HG02759 (cell line): ENCODE results near the gene PARD6A.

Experiments used
- ATAC-seq: cut with Tn5 transposase; IDR thresholded peaks from one replicate; pipeline ENCODE4 v1.9.1; 2021; ENCODE audit warnings: mild to moderate bottlenecking, moderate library complexity; ENCODE audit not compliant: unreplicated experiment

The PARD6A gene

DNA sequence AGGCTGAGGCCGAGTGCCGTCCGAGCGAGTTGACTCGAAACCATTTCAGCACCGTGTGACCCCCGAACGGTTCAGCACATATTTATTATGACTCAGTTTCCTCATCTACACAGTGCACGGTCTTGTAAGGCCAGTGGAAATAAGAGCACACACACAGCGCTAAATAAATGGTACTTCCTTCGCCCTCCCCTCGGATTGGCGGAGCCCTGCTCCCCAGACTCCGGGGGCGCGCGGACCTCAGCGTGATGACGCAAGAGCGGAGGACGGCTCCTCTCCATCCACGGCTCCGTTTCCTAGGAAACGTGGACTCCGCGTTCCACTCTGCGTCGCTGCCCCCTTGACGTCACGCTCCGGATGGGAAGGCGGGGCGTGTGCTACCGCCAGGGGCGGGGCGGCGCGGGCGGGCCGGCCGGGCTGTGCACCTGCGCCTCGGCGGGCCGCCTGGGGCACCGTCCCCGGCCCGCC, at the start of gene PARD6A:
Gene PARD6A, plus strand, starts transcription at position 397 of the 465 bp plus-strand sequence. CDS start 79 bp downstream, outside the sequence.
- ATAC-seq: peak; percentile 77

- ATAC-seq: no peak
Observed at GRCh38 chr16:67613808-67614207, 47.0 kb upstream of the PARD6A start.

GRCh38 chr16:67628216-67628615, 32.5 kb upstream of the PARD6A start:
- ATAC-seq: no peak

DNA sequence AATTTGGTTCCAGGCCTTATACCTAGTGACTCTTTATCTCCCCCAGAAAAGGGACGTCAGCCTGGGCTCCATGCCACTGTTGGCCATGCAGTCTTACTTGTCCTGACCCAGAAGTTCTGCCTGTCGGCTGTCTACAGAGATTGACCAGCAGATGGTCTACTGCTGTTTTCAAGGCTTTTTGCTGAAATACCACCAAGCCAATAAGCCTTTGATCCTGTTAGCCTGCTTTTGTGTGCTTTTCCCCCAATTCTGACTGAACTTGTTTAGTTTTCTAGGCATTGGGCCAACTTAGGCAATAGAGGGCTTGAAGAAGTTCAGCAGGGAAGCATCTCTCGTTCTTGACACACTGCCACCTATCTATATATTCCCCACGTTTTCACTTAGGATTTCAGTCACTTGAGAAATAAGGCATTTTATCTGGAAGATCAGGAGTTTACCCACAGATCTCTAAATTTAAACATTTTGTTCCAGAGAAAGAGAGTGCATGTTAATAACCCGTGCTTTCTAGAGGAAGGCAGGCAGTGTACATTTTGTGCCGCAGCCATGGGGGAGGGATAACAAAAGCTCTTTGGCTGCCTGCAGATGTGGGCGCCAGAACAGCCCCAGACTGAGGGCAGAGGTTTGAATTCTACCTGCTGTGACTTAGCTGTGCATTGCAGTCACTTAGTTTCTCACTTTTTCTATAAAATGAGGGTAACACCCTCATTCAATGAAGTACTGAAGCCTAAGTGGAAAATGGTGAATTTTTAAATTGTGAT, 28.2 kb upstream of the PARD6A start:
- ATAC-seq: no peak

DNA sequence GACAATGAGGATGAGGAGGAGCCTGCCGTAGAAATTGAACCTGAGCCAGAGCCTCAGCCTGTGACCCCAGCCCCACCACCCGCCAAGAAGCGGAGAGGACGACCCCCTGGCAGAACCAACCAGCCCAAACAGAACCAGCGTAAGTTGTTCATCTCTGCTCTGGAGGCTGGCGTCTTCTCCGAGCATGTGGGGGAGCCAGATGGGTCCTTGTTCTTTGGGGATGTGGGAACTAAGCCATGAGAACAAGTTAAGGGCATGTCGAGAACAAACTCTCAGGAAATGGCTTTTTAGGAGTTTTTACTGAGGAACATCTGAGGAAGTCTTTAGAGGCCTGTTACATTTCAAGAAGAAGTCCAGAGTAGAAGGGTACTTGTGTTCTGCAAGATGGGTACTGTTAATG, 24.0 kb upstream of the PARD6A start:
- ATAC-seq: no peak

GRCh38 chr16:67637625-67638024, 23.1 kb upstream of the PARD6A start:
- no peak for ATAC-seq

DNA sequence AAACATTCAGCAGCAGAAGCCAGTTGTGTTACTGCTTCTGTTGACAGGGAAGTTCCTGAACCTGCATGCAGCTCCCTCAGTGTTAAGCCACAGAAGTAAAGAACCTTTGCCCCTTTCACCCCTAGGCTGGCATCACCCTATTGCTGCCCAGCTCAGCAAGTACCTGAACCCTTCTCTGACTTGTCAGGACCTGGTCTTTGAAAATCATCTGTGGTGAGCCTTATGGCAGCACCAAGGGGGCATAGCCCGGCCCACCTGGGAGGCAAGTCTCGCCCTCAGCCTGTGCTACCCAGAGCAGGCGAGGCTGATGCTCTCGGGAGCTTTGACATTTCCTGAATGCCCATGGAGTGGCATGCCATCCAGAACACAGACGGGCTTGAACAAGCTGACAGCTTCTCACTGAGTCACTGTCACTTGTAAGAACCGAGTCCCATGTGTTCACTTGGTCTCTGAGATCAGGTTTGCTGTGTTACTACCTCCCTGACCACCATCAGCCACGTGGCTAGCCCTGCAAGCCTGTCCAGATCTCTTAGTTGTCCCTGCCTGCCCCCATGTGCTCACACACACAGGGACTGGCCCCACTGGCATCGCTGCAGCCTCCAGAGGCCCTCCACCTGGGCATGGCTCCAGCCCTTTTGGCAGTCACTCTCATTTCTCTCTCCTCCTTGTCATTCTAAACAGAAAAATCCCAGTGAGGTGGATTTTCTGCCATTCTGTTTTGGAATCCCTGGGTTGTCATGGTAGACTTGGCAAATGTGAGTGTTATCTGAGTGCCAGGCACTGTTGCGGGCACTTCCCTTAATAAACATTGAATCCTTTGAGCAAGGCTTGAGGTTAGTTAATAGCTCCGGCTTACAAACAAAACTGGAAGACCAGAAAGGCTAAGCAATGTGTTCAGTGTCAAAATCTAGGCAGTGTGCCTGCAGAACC, 18.7 kb upstream of the PARD6A start:
- no peak for ATAC-seq

GRCh38 chr16:67644038-67644437, 16.7 kb upstream of the PARD6A start:
- no peak for ATAC-seq

- no peak for ATAC-seq
Observed at GRCh38 chr16:67645397-67646121, 15.2 kb upstream of the PARD6A start.

DNA sequence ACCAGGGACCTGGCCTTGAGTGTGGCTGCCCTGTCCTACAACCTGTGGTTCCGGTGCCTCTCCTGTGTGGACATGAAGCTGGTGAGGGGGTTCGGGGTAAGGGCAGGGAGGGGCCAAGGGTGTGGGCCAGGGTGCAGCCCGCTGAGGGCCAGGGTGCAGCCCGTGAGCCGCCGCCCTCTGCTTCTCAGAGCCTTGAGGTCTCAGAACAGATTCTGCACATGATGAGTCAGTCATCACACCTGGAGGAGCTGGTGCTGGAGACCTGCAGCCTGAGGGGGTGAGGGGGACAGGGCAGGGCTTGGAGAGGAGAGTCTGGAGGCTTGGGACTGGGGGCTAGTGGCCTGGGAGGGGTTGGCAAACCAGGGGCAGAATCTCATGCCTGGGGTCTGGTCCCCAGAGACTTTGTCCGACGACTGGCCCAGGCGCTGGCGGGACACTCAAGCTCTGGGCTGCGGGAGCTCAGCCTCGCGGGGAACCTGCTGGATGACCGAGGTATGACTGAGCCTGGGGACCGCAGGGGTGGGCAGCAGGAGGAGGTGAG, 13.6 kb upstream of the PARD6A start:
- ATAC-seq: no peak

DNA sequence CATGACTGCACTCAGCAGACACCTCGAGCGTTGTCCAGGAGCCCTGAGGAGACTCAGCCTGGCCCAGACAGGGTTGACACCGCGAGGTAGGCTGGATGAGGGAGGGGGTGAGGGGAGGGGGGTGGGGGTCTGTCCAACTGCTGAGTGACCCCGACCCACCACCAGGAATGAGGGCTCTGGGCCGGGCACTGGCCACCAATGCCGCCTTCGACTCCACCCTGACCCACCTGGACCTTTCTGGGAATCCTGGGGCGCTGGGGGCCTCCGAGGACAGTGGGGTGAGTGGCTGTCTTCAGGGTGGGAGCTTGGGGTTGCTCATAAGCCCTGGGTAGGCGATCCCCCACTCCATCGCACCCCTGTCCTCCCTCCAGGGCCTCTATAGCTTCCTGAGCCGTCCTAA, 13.1 kb upstream of the PARD6A start:
- no peak for ATAC-seq

DNA sequence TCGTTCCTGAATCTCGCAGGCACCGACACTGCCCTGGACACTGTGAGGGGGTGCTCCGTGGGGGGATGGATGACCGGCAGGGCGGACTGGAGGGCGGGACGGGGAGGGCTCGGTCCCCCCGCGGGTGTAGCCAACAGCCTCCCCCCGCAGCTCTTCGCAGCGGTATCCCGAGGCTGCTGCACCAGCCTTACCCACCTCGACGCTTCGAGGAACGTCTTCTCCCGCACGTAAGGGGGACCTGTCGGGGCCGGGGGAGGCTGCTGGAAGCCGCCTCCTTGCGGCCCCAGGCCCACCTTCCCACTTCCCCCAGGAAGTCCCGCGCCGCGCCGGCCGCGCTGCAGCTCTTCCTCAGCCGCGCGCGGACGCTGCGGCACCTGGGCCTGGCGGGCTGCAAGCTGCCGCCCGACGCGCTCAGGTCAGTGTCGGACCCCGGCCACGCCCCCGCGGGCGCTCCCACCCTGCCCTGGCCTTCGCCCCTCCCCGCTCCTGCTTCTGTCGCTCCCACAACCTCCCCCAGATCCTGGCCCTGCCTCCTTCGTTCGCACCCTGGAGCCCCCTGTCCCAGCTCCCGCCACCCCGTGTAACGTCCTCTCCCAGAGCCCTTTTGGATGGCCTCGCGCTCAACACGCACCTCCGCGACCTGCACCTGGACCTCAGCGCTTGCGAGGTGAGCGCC, 12.5 kb upstream of the PARD6A start:
- no peak for ATAC-seq

DNA sequence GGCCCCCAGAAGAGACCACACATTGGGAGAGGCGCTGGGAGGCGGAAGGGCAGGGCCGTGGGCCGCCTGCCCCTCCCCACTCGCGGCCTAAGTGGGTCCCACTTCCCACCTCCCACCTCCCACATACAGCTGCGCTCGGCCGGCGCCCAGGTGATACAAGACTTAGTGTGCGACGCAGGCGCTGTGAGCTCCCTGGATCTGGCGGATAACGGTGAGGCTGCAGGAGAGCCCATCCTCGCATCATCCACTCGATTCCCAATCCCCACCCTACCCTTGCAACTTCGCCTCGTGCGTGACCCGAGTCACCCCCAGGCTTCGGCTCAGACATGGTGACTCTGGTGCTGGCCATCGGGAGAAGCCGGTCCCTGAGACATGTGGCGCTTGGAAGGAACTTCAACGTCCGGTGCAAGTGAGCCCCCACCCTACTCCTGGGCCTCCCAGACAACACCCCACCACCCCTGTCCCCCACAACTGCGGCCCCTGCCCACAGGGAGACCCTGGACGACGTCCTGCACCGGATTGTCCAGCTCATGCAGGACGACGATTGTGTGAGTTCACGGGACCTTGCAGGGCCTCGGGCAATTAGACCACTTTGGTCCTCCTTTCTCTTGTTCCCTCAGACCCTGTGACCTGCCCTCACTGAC, 11.9 kb upstream of the PARD6A start:
- ATAC-seq: no peak

GRCh38 chr16:67649494-67649931, 11.2 kb upstream of the PARD6A start:
- ATAC-seq: no peak

GRCh38 chr16:67650023-67650422, 10.7 kb upstream of the PARD6A start:
- no peak for ATAC-seq

DNA sequence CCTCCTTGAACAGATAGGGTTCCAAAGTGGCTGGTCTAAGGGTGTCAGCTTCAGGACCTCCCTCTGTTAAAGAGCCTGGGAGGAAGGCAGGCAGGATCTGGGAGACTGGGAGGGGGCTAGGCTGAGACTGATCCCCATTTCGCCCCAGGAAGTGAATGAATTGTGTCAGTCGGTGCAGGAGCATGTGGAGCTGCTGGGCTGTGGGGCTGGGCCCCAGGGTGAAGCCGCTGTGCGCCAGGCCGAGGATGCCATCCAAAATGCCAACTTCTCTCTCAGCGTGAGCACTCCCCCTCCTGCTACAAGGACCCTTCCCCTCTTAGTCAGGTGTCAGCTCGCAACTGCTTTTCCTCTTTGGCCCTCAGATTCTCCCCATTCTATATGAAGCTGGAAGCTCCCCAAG, 9.7 kb upstream of the PARD6A start:
- ATAC-seq: no peak

GRCh38 chr16:67651847-67652246, 8.9 kb upstream of the PARD6A start:
- ATAC-seq: no peak

GRCh38 chr16:67652578-67653127, 8.1 kb upstream of the PARD6A start:
- ATAC-seq: no peak

GRCh38 chr16:67653128-67653788, 7.5 kb upstream of the PARD6A start:
- ATAC-seq: no peak
